GM18507 (cell line): ENCODE measurements around the gene DYNC2LI1.

Source experiments
- DNase-seq: peaks from one replicate; pipeline ENCODE4 v3.0.0; 2011; ENCODE audit warnings: low read depth; ENCODE audit not compliant: insufficient read length; ENCODE audit errors: extremely low spot score
- FAIRE-seq: peaks from 2 replicates; lab custom pipeline; 2011; peaks lifted over from hg19 to GRCh38; lab: Jason Lieb, UNC

Gene DYNC2LI1

DNA sequence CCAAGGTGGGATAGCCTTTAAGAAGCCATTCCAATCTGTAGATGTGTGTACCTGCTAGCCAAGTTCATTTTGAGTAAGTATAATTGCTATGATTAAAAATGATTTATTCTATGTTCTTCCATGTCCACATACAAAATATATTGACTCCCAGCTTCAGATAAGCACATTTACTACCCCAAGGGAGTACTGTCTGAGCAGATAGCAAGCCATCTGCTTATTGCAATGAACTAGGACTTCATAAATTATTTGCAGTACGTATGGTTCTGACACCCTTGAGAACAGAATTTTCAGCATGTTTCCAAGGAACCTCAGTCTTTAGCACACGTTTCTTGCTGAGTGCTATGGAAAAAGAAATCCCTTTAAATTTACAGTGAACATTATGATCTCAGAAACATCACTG lies 36.6 kb downstream of the DYNC2LI1 start:
- DNase-seq: no peak
- no peak for FAIRE-seq

DNA sequence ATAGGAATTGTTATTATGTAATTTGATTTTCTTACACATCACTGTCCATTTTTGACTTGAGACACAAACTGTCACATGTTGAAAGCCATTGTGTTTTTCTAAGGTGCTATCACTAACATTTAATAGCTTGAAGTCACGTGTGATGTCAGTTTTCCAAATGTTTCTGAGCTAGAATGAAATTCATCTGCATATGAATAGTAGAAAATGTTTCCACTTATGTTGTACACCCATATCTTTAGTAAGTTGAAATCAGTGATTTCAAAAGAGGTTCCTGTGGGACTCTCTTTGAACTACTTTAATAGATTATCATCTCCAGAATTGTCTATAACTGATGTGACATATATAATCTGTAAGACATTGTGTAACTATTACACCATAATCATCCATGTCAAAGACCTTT lies 37.0 kb downstream of the DYNC2LI1 start:
- DNase-seq (no peak), FAIRE-seq (no peak)

DNA sequence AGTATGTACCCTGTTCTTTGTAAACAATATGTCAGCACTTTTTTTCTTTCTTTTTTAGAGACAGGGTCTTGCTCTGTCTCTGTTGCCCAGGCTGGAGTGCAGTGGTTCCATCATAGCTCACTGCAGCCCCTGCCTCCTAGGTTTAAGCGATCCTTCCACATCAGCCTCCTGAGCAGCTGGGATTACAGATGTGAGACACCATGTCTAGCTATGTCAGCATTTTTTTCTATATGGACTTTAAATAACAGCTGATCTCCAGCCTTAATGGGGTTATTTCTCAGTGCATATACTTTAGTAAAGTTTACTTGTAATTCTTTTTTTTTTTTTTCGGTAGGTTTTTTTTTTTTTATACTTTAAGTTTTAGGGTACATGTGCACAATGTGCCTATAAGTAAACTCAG lies 38.2 kb downstream of the DYNC2LI1 start:
- FAIRE-seq: no peak
- no peak for DNase-seq

DNA sequence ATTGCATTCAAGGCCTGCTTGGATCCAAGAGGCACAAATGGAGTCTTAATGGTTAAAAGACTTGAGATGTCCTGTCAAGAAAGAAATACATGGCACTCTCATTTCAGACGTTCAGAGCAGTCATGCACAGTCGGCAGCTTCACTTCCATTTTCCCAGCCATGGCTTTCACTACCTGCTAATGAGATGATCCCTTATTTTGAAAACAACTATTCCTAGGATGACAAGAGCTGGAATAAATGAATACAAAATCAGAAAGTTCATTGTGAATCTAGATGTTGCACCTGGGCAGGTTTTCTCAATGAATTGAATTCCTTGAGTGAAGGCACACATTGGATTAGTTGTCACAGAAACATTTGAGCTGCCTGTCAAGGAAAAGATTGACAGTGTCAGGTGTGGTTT lies 39.1 kb downstream of the DYNC2LI1 start:
- DNase-seq (no peak), FAIRE-seq (no peak)

DNA sequence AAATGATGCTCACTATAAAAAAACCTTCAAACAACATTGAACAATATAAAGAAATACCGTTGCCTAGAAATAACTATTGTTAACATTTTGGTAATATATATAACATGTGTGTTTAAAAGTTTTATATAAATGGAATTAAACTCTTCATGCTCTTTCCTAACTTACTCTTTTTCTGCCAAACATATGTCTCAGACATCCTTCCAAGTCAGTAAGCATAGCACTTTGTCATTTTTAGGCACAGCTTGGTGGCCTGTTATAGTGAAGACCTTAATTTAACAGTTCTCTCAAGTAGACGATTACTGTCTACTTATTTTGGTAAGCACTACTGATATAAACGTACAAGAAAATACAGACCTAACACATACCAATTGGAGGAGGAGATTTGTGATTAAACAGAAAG lies 40.9 kb downstream of the DYNC2LI1 start:
- FAIRE-seq: no peak
- no peak for DNase-seq

DNA sequence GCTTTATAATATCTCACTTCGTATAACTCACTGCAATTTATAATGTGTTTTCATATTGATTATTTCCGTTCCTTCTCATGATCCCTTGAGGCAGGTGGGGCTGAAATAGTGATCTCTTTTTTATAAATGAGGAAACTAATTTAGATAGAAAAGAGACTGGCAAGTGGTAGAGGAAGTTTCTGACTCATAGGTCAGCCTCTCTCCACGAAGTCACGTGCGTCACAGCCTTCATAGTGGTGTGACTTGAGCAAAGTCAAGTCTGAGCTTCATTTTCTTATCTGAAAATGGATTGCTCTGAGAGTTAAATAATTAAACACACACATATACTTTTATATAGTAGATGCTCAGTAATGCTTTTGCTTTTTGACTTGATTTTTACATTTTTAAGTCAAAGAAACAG lies 44.9 kb downstream of the DYNC2LI1 start:
- no peak for DNase-seq
- FAIRE-seq: no peak

DNA sequence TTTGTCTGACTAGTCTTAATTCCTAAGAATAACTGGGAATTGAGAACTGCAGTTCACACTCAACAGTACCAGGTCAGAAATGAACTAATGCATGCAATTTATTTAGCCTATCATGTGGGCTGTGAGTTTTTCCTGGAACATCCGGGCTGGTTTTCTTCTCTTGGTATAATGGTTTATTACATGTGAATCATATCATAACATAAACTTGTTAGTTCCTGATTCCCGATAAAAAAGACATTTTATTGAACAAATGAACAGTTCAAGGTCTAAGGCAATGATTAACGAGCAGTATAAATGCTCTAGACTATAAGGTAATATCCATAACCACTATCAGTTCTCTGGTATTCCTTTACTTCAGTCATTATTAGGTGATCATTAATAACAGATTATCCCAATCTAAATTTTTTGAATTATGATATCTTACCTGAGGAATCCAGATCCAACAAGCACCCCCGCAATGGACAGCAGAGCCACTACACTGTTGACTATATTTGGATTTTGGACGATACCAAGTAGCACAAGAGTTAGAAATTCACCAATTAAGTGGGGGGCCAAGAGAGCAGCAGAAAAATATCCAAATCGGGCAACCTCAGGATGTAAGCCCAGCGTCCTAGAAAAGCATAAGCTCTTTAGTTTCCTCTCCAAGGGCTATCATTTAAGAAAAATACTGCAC lies 45.8 kb downstream of the DYNC2LI1 start:
- FAIRE-seq: no peak
- no peak for DNase-seq

DNA sequence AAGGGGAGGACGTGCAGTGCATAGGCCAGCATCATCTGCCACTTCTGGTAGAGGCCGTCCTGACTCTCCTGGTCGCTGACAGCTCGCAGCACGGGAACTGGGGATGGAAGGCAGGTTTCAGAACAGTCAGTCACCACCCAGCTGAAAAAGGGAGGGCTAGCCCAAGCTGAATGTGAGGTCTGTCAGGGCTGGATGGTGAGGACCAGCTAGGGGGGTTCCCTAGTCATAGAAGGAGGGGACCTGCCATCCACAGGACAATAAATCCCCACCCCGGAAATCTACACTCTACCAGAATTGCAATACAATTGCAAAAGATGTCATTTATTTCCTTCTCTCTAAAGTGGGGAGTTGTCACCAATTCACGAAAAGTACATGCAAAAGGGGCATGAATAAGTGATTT lies 49.0 kb downstream of the DYNC2LI1 start:
- no peak for DNase-seq
- FAIRE-seq: no peak

DNA sequence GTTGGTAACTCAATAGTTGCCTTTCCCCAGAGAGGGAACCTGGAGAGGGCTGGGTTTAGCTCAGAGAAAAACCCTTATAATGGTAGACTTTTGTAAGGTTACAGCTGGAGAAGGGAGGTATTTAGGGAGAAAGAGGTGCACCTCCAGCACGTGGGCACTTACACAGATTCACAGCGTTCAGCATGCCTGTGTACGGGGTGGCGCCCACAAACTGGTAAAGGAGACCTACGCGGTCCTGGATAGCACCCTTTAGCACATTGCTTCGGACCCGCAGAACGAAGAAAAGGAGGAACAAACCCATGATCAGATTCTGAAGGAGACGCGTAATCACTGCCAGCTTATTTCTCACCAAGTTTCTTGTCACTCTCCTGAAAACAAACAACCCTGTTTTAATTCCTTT lies 49.9 kb downstream of the DYNC2LI1 start:
- DNase-seq (no peak), FAIRE-seq (no peak)

DNA sequence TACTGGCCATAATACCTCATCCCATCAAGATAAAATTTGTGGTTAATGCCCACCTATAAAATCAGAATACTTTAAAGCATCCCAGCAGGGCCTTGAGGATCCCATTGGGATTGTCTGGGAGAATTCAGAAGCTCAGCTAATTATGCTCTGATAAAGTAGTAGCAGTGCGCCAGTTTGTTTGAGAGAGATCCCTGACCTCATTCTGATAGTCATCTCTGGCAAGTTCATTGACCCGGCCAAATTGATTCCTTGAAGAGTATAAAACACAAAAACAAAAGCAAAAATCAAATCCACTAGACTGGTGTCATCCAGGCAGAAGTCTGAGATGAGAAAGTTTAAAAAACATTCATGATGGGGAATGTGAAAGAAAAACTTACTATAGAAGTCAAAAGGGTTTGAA lies 50.7 kb downstream of the DYNC2LI1 start:
- no peak for DNase-seq
- FAIRE-seq: no peak

DNA sequence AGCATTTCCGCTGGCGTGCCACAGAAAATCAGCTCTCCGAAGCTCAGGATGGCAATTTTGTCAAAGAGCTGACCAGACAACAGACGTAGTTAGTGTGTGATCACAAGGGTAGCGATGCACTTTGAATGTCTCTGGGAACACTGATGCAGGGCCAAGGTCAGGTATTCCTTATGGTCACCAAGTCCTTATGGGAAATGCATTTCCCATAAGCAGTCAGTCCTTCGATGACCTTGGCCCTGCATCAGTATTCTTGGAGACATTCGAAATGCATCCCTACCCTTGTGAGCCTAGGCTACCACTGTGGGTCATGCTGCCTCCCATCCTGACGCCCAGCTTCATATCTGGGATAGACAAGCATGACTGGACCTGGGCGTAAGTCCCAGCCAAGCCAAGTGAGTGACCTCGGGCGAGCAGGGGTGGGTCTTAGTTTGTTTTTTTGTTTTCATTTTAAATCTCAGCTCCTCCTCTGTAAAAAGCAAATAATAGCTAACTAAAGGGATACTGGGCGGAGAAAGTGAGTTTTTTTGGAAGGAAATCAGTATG lies 51.2 kb downstream of the DYNC2LI1 start:
- FAIRE-seq: no peak
- no peak for DNase-seq

DNA sequence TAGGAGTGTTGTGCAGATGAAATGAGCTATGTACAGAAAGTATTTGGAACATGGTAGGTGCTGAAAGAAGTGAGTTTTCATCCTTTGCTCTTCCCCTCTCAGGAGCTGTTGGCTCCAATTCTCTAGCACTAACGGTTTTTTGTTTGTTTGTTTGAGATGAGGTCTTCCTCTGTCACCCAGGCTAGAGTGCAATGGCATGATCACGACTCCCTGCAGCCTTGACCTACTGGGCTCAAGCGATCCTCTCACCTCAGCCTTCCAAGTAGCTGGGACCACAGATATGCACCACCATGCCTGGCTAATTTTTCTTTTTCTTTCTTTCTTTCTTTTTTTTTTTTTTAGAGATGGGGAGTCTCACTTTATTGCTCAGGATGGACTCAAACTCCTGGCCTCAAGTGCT lies 52.0 kb downstream of the DYNC2LI1 start:
- FAIRE-seq (no peak), DNase-seq (no peak)

DNA sequence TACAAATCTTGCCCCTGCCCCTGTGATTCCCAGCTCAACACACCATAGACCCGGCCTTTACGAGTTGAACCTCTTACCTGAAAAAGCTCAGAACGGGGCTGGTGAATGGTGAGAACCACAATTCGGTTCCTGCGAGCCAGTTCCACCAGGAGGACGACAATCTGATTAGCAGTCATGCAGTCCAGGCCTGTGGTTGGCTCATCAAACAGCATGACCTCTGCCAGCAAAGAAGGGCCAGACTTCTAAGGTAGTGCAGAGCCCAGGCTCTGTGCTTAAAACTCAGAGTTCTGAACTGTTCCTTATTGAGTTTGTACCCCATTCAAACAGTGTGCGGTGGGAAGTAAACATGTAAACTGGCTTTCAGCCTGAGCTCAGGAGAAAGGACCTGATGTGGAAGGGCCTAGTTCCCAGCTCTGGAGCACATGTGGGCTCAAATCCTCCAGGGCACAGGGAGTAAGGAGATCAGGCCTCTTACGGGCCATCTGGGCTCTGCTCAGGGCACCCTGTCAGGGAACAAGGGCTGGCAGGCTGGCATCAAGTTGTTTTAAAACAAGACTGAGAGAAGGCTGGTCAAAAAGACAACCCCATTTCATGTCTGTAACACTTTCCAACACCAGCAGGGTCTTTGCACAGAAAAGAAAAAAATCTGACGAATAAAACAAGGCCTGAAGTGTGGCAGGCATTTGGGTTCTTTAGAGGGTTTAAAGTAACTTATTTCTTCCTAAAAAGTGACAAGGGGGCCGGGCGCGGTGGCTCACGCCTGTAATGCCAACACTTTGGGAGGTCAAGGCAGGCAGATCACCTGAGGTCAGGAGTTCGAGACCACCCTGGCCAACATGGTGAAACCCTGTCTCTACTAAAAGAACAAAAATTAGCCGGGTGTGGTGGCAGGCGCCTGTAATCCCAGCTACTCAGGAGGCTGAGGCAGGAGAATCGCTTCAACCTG lies 52.7 kb downstream of the DYNC2LI1 start:
- no peak for FAIRE-seq
- DNase-seq: no peak

DNA sequence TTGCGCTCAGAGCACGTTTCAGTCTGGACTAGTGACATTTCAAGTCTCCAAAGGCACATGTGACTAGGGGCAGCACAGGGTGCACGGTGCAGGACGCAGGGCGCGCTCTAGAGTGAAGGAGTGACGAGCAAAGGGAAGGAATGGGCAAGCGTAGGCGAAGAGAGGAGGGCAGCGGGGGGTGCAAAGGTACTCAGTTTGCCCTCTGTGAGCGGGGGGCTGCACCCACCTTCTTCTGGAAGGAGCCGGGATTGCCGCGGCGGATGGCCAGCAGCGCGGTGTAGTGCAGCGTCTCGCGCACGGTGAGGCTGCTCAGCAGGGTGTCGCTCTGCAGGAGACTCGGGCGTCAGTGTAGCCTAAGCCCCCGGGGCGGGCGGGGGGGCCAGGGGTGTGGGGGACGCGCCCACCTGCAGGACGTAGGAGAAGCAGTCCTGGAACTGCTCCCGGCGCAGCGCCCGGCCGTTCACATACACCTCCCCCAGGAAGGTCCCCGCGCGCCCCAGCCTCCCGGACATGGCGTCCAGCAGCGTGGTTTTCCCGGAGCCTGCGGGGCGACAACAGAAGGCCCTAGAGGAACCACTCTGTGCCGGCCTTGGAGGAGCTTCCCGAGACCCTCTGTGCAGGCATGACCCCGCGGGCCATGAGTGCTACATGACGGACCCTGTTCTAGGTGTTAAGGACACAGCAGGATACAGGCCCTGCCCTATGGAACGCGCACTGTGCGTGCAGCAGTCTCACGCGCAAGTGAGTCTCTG lies 57.9 kb downstream of the DYNC2LI1 start:
- FAIRE-seq (no peak), DNase-seq (no peak)

DNA sequence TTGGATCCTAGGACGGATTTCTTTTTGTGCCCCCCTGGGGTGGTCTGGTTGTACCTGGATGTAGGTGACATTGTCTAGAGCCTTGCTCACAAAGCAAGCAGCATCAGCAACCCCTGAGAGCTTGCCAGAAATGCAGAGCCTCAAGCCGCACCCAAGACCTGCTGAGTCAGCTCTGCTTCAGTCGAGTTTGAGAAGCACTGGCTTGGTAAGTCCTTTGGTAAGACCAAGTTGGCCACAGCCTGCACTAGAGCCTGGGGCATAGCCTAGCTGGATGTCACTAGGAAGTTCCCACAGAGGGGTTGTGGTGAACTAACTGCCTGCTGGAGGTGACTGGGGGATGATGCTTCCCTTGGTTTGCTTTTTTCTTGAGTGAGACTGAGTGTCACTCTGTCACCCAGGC lies 58.6 kb downstream of the DYNC2LI1 start:
- DNase-seq (no peak), FAIRE-seq (no peak)

DNA sequence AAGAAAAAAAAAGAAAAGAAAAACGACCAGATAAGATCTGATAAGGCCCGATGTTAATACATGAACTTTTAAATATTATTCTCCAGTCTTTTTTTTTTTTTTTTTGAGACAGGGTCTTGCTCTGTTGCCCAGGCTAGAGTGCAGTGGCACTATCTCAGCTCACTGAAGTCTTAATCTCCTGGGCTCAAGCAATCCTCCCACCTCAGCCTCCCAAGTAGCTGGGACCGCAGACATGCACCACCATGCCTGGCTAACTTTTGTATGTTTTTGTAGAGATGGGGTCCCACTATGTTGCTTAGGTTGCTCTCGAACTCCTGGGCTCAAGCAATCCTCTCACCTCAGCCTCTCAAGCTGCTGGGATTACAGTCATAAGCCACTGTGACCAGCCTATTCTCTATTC lies 63.2 kb downstream of the DYNC2LI1 start:
- DNase-seq: no peak
- no peak for FAIRE-seq

DNA sequence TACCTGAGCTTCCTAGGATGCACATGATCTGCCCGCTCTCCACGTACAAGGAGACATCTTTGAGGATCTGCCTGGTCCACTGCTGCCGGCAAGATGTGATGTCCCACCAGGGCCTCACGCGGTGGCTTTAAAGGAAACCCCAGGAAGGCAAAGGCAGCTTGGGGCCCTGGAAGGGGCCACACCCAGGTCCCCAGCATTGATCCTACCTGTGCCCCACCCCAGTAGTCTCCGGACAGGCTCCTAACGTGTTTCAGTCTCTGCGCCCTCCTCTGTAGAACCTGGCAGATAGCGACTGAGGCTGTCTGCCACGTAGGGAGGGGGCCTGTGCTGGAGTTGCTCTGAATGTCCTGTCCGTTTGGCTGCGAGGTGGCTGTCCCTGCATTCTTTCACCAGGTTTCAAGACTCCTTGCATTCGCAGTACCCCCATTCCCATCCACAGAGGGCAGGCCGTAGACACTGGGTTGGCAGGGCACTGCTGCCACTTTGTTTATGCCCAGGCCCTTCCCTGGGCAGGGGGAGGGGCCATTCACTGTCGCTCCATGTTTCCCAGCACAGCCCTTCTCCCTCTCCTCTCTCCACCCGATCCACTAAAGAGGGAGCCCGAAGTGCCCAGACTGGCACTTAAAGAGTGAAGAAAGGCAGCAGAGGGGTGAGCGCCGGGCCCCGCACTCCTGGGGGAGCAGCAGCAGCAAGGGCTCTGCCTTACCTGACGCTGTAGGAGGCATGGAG lies 64.2 kb downstream of the DYNC2LI1 start:
- DNase-seq (no peak), FAIRE-seq (no peak)

DNA sequence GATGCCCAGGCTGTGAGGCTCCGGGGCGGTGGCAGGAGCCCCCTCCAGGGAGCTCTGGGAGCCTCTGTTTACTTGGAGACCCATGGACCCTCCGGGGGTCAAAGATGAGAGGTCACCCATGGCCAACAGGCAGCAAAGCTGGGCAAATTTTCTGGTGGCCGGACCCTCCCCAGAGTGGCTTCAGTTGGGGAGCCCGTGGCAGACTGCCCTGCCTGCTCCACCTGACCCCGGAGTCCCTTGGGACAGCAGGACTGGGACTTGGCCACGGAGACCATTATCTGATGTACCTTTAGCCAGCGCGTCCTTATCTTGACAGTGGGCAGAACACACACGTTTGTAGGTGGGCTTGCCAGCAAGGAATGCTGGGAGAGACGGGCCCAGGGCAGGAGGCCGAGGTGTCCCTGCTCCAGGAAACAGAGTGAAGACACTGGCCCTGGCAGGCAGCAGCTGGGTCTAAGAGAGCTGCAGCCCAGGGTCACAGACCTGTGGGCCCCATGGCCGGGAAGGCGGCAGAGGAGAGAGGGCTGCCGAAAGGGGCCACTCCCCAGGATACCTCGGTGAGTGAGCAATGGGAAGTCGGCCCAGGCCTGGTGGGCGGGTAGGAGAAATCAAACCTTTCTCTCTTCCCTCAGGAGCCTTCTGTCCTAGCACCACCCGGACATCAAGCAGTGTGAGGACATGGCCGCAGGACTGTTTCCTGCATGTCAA lies 64.9 kb downstream of the DYNC2LI1 start, which contains the start of the genes ABCG5 and ABCG8:
TSS of gene ABCG5 (minus strand) at position 280 of the 708 bp plus-strand sequence. CDS start at position 120, 160 bp downstream.
TSS of gene ABCG8 (plus strand) at position 412 of the 708 bp plus-strand sequence. CDS start at position 495, 83 bp downstream.
- FAIRE-seq: no peak
- DNase-seq: no peak
